Gastrocnemius medialis (tissue), 4 donors: ENCODE data around the gene SERPINA6. TPM values are rescaled to one million over a fixed set of nuclear protein-coding genes. Genes with fewer than 3 reads are reported as not detected.
"Not testable (repeated sequence)": the region's sequence is repeated elsewhere in the genome, so short reads cannot be mapped to it uniquely, and the experiment has no call there.

ENCODE experiments used
- ATAC-seq, 2 donors: fragments of 150-250 bp; one replicate each; pipeline ENCODE4 v1.9.1; 2016
- DNase-seq, 2 donors: peaks; one replicate each; pipeline ENCODE4 v3.0.0-alpha.2; 2019
- H3K27ac ChIP-seq, 4 donors: fragments of 200-600 bp; sonication (generic); 1 replicate in 1 of 4; 2 replicates in 3 of 4; pipeline ENCODE4 v1.5.1; 2016 to 2018; ENCODE audit warnings: mild to moderate bottlenecking in 2 of 4, moderate library complexity in 1 of 4
- H3K27me3 ChIP-seq, 3 donors: fragments of 200-600 bp; sonication (generic) in 2 of 3; 1 replicate in 1 of 3; 2 replicates in 2 of 3; pipeline versions ENCODE4 v1.5.1 to v1.6.0; 2016 to 2019; ENCODE audit warnings: mild to moderate bottlenecking in 1 of 3, moderate library complexity in 1 of 3
- H3K36me3 ChIP-seq, 2 donors: fragments of 200-600 bp; sonication (generic) in 1 of 2; one replicate each; pipeline ENCODE4 v1.5.1; 2017 to 2018
- H3K4me1 ChIP-seq, 2 donors: fragments of 200-600 bp; sonication (generic) in 1 of 2; one replicate each; pipeline ENCODE4 v1.5.1; 2016 to 2017; ENCODE audit warnings: mild to moderate bottlenecking in 2 of 2
- H3K4me3 ChIP-seq, 4 donors: fragments of 200-600 bp; sonication (generic) in 3 of 4; 1 replicate in 1 of 4; 2 replicates in 3 of 4; pipeline ENCODE4 v1.5.1; 2016 to 2019; ENCODE audit warnings: mild to moderate bottlenecking in 2 of 4
- H3K9me3 ChIP-seq, 3 donors: fragments of 200-600 bp; sonication (generic) in 2 of 3; 1 replicate in 1 of 3; 2 replicates in 2 of 3; pipeline ENCODE4 v1.5.1; 2016 to 2019
- POLR2A ChIP-seq, 2 donors: fragments of 450-650 bp; IDR thresholded peaks; one replicate each; pipeline ENCODE4 v1.6.1; 2017; ENCODE audit warnings: antibody characterized with exemption in 2 of 2, mild to moderate bottlenecking in 2 of 2, moderate library complexity in 2 of 2
- in situ Hi-C, 4 donors: fragments of 200-750 bp; cut with MboI; loops; one replicate each; pipeline versions ENCODE4 v1.15.0 to v1.8.0; 2017; ENCODE audit warnings: low sequenced_read_pairs in 4 of 4
- intact Hi-C: fragments of 100-400 bp; cut with DNase I; formaldehyde crosslinking; loops from one replicate; pipeline ENCODE4 v1.15.1; 2023; ENCODE audit warnings: low total_unique reads
- total RNA-seq, 4 donors: library from RNA; depleted of rRNA; stranded (reverse); fragments of >200 nt; gene quantifications; one replicate each; pipeline versions ENCODE4 v1.1.0 to v1.2.3, GENCODE V29; 2016
- TF ChIP-seq, protein P1 (sequence below), 5 experiments: fragments of 450-650 bp in 3 of 5; fragments of 200-600 bp in 2 of 5; sonication (generic) in 2 of 5; IDR thresholded peaks in 4 of 5; conservative IDR thresholded peaks in 1 of 5; 1 replicate in 4 of 5; 2 replicates in 1 of 5; pipeline ENCODE4 v1.5.1; 2016 to 2019; ENCODE audit warnings: antibody characterized with exemption in 5 of 5, mild to moderate bottlenecking in 3 of 5, moderate library complexity in 3 of 5

SERPINA6 gene, protein sequence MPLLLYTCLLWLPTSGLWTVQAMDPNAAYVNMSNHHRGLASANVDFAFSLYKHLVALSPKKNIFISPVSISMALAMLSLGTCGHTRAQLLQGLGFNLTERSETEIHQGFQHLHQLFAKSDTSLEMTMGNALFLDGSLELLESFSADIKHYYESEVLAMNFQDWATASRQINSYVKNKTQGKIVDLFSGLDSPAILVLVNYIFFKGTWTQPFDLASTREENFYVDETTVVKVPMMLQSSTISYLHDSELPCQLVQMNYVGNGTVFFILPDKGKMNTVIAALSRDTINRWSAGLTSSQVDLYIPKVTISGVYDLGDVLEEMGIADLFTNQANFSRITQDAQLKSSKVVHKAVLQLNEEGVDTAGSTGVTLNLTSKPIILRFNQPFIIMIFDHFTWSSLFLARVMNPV
- under 1 TPM in 2 of 4 donors, not detected in 2; 0.26 to 0.69 TPM for total RNA-seq

- no peaks in the 10 kb centered on the region for H3K9me3 ChIP-seq
- no peaks in the 10 kb centered on the region for H3K4me1 ChIP-seq
- no peak for TF ChIP-seq POLR2A (IDR thresholded peaks at IDR 0.05)
- no peak within 1 kb of the TSS for H3K4me3 ChIP-seq
- in situ Hi-C loops = no loop called here
- H3K36me3 ChIP-seq = no peaks in the 10 kb centered on the region
- ATAC-seq (no peak), DNase-seq (no peak)
- intact Hi-C loops = no loop called here
- peaks cover 0 to 2% (median 0%) of the 10 kb centered on the region in 3 donors for H3K27me3 ChIP-seq
- no peak within 1 kb of the TSS for H3K27ac ChIP-seq
Observed at GRCh38 chr14:94322648-94323570, at the start of gene SERPINA6. Gene SERPINA6, minus strand, starts transcription at chr14:94323336. Its CDS starts 8,688 bp downstream, at chr14:94314648.

GRCh38 chr14:94372021-94372605 lies 49.0 kb upstream of the SERPINA6 start:
- no peaks in the 10 kb centered on the region for H3K36me3 ChIP-seq

DNA sequence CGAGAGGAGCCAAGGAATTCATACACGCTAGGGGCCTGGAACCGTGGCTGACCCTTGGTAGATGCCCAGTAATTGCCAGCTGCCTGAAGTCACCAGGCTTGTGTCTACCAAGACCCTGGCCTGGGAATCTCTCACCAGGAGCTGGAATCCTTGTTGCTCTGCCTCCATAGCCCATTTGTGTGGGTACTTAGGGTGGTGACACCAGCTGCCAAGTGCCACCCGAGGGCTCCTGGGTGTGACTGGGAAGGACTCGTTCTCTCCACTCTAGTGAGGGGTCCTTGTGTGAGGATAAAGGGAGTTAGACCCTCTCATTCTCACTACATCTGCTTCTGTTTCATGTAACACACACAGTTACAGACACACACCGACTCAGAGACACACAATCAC lies 47.4 kb upstream of the SERPINA6 start:
- Histone ChIP-seq H3K9me3 (no peaks in the 10 kb centered on the region), H3K27ac (no peak overlapping the region), H3K36me3 (no peaks in the 10 kb centered on the region), H3K4me3 (no peak overlapping the region), H3K4me1 (no peaks in the 10 kb centered on the region), H3K27me3 (no peaks in the 10 kb centered on the region)
- TF ChIP-seq POLR2A (IDR thresholded peaks at IDR 0.05) = no peak
- TF ChIP-seq, protein P1, sequence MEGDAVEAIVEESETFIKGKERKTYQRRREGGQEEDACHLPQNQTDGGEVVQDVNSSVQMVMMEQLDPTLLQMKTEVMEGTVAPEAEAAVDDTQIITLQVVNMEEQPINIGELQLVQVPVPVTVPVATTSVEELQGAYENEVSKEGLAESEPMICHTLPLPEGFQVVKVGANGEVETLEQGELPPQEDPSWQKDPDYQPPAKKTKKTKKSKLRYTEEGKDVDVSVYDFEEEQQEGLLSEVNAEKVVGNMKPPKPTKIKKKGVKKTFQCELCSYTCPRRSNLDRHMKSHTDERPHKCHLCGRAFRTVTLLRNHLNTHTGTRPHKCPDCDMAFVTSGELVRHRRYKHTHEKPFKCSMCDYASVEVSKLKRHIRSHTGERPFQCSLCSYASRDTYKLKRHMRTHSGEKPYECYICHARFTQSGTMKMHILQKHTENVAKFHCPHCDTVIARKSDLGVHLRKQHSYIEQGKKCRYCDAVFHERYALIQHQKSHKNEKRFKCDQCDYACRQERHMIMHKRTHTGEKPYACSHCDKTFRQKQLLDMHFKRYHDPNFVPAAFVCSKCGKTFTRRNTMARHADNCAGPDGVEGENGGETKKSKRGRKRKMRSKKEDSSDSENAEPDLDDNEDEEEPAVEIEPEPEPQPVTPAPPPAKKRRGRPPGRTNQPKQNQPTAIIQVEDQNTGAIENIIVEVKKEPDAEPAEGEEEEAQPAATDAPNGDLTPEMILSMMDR (IDR thresholded peaks at IDR 0.05 in 4 of 5, conservative IDR thresholded peaks at IDR 0.05 in 1 of 5) = no peak
- no peak for DNase-seq
- in situ Hi-C loops (no loop called here), intact Hi-C loops (no loop called here)
- ATAC-seq = no peak

More at GRCh38 chr14:94372021-94372605, 49.0 kb upstream of the SERPINA6 start:
- intact Hi-C loops = no loop called here
- DNase-seq (no peak), ATAC-seq (no peak)
- Histone ChIP-seq H3K27me3 (no peaks in the 10 kb centered on the region), H3K9me3 (no peaks in the 10 kb centered on the region), H3K27ac (no peak overlapping the region), H3K4me1 (no peaks in the 10 kb centered on the region), H3K4me3 (no peak overlapping the region)
- TF ChIP-seq, protein P1 (IDR thresholded peaks at IDR 0.05 in 4 of 5, conservative IDR thresholded peaks at IDR 0.05 in 1 of 5) = no peak
- no peak for TF ChIP-seq POLR2A (IDR thresholded peaks at IDR 0.05)
- in situ Hi-C loops = no loop called here

DNA sequence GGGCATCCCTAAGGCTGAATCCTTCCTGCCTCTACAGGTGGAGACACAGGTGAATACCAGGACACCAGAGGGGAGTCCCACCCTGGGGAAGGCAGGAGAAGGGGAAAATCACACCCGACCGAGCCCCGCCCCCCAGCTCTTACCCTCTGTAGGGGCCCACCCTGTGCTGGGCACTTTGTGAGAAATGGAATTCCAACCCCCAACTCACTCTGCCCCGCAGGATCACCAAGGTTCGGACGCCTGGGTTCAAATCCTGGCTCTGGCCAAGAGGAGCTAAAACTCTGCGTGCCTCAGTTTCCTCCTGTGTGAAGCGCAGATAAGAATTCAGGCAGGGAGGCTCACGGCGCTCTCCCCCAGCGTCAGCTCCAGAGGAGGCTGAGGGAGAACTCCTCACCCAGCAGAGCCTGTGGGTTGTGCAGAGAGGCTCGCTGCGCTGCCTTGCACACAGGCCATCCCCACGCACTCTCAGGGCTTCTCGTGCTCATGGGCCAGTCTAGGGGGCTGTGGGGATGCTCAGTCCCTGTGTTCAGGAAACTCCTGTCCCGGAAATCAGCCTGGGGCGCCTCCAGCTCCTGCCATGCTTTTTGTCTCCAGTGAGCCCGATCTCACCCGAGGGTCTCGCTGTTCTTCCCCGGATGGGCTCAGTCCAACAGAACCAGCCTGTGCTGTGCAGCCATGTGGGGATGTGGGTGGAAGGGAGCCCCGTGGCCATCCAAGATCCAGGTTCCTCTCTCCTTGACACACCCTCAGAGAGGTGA lies 46.8 kb upstream of the SERPINA6 start:
- DNase-seq, H3K27me3 ChIP-seq, H3K27ac ChIP-seq, H3K9me3 ChIP-seq, H3K4me3 ChIP-seq, intact Hi-C loops, ATAC-seq, H3K4me1 ChIP-seq, H3K36me3 ChIP-seq, in situ Hi-C loops: not testable (repeated sequence)

DNA sequence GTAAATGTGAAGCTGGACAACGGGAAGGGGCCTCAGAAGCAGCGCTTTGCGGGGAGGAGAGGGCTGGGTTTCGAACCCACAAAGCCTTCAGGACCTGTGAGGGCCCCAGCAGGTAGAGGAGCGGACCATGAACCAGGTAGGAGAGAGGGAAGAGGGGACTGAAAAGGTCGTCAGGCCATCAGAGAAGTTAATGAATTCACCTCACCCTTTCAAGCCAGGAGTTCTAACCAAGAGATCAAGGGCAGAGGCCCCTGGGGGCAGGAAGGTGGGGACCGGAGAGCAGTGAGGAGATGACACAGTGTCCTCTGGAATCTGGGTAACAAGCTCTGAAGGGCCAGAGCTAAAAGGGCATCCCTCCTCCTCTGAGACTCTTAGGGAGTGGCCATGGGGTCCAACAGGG lies 45.8 kb upstream of the SERPINA6 start:
- in situ Hi-C loops = no loop called here

More for the DNA sequence above, 45.8 kb upstream of the SERPINA6 start:
- Histone ChIP-seq H3K4me1 (no peaks in the 10 kb centered on the region), H3K9me3 (no peaks in the 10 kb centered on the region), H3K27ac (no peak overlapping the region), H3K27me3 (no peaks in the 10 kb centered on the region), H3K4me3 (no peak overlapping the region), H3K36me3 (no peaks in the 10 kb centered on the region)
- ATAC-seq (no peak), DNase-seq (no peak)
- intact Hi-C loops = no loop called here
- TF ChIP-seq POLR2A (IDR thresholded peaks at IDR 0.05) = no peak
- TF ChIP-seq, protein P1 (IDR thresholded peaks at IDR 0.05 in 4 of 5, conservative IDR thresholded peaks at IDR 0.05 in 1 of 5) = no peak
